ENCODE results near the gene PLEKHA1.

- TF ChIP-seq CTCF (IDR thresholded peaks at IDR 0.05) (no peak), POLR2AphosphoS5 (IDR thresholded peaks at IDR 0.05) (no peak)
These were observed 4.5 kb downstream of the PLEKHA1 start for GRCh38 chr10:122379041-122379440.
